Calu3 (cell line): ENCODE results near the gene TMEM150A. TPM values are rescaled to one million over a fixed set of nuclear protein-coding genes. Genes with fewer than 3 reads are reported as not detected.
"Not testable (repeated sequence)": the region's sequence is repeated elsewhere in the genome, so short reads cannot be mapped to it uniquely, and the experiment has no call there.

Experiments used
- BruUV-seq: library from RNA; stranded (reverse); fragments of 400-500 nt; replicated peaks from 2 replicates; lab custom pipeline; 2021; lab: Mats Ljungman, UMichigan
- CTCF ChIA-PET: fragments of 300-600 bp; sonication (Branson Sonifier 250); formaldehyde crosslinking; loops from one replicate; lab custom pipeline; 2022; ENCODE audit warnings: antibody characterized with exemption; lab: Charles Lee
- DNase-seq: peaks from one replicate; pipeline ENCODE4 v3.0.0; 2022
- H3K27ac Mint-ChIP-seq: one replicate; pipeline ENCODE4 v1.8.0; 2022; ENCODE audit warnings: mixed read lengths; ENCODE audit not compliant: unreplicated experiment
- H3K27me3 Mint-ChIP-seq: one replicate; pipeline ENCODE4 v1.8.0; 2022; ENCODE audit warnings: mixed read lengths; ENCODE audit not compliant: unreplicated experiment
- H3K36me3 Mint-ChIP-seq: one replicate; pipeline ENCODE4 v1.8.0; 2022; ENCODE audit warnings: mild to moderate bottlenecking, moderate library complexity, mixed read lengths; ENCODE audit not compliant: insufficient read depth, unreplicated experiment
- H3K4me1 Mint-ChIP-seq: one replicate; pipeline ENCODE4 v1.8.0; 2022; ENCODE audit warnings: mild to moderate bottlenecking, low read depth, mixed read lengths; ENCODE audit not compliant: unreplicated experiment
- H3K4me3 Mint-ChIP-seq: one replicate; pipeline ENCODE4 v1.8.0; 2022; ENCODE audit warnings: mild to moderate bottlenecking, low read depth, moderate library complexity, mixed read lengths; ENCODE audit not compliant: unreplicated experiment
- H3K9me3 Mint-ChIP-seq: one replicate; pipeline ENCODE4 v1.8.0; 2022; ENCODE audit warnings: low read depth, mixed read lengths; ENCODE audit not compliant: unreplicated experiment
- CTCF ChIP-seq: fragments of 200-600 bp; IDR thresholded peaks from one replicate; pipeline ENCODE4 v1.8.0; 2022; ENCODE audit warnings: antibody characterized with exemption; ENCODE audit not compliant: unreplicated experiment
- intact Hi-C: fragments of 100-400 bp; cut with micrococcal nuclease; formaldehyde crosslinking; loops from one replicate; pipeline ENCODE4 v1.10.0; 2022; ENCODE audit not compliant: unreplicated experiment
- total RNA-seq: library from RNA; stranded (reverse); gene quantifications from 2 replicates; pipeline ENCODE4 v1.2.3, GENCODE V29; 2022

TMEM150A gene
- total RNA-seq, 1 experiment from 2014 or later = 12.1 TPM

DNA sequence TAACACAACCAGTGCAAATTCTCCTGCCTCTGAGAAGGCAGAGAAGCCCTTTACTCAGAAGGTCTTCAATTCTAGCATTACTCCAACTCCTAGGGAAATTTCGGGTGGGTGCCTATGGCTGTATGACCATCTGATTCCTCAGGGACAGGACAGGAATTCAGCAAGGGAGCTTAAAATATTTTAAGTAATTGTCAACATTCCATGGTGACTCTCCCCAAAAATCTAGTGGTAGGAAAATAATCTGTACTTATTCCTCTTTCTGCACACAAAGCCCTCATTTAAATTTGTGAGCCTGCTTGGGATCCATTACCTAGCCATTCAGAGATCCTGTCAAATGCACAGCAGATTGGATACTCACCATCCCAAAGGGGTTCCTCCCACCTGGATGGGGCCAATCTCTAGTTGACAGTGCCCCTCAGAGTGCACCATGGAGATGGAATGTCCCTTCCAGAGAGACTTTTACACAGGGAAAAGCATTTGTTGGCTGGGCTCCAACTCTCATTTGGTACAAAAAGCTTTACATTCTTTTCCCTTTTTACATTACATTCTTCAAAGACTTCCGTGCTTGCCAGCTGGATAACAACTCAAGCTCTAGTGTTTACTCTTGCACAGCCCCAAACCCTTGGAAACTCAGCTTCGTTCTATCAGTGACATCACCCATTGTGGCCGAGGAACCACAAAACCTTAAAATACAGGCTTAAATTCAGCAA, 3.1 kb upstream of the TMEM150A start:
- no peak for DNase-seq
- Mint-ChIP-seq H3K4me1 (peaks cover 8% of the 10 kb centered on the region), H3K27ac (no peak overlapping the region), H3K27me3 (no peaks in the 10 kb centered on the region), H3K36me3 (peaks cover 67% of the 10 kb centered on the region), H3K4me3 (no peak overlapping the region), H3K9me3 (no peaks in the 10 kb centered on the region)
- BruUV-seq = no TSS peak
- TF ChIP-seq CTCF = no peak
- intact Hi-C loops = no loop called here
- CTCF ChIA-PET = no interaction called here

- no peak for TF ChIP-seq CTCF
- Mint-ChIP-seq H3K27me3 (no peaks in the 10 kb centered on the region), H3K36me3 (peaks cover 68% of the 10 kb centered on the region), H3K4me3 (no peak overlapping the region), H3K4me1 (peaks cover 8% of the 10 kb centered on the region), H3K27ac (no peak overlapping the region), H3K9me3 (no peaks in the 10 kb centered on the region)
- no TSS peak for BruUV-seq
- DNase-seq = no peak
- CTCF ChIA-PET = interaction anchor here (1.8 kb wide), 1 partner anchor 9 kb away, joined by 6 read pairs; the partner anchor contains the start of gene RNF181
- intact Hi-C loops = no loop called here
These were observed 2.3 kb upstream of the TMEM150A start for GRCh38 chr2:85604568-85605339.

DNA sequence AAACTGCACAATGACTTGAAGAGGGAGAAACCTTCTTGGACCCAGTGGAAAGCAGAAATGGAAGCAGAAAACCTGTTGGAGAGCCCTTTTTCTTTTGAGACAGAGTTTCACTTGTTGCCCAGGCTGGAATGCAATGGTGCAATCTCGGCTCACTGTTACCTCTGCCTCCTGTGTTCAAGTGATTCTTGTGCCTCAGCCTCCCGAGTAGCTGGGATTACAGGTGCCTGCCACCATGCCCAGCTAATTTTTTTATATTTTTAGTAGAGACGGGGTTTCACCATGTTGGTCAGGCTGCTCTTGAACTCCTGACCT, 1.6 kb upstream of the TMEM150A start:
- H3K9me3 Mint-ChIP-seq, DNase-seq, BruUV-seq, H3K27me3 Mint-ChIP-seq, intact Hi-C loops, H3K4me1 Mint-ChIP-seq: not testable (repeated sequence)
- peaks cover 65% of the 10 kb centered on the region for H3K36me3 Mint-ChIP-seq
- peak overlapping the region; percentile 56 for H3K27ac Mint-ChIP-seq
- H3K4me3 Mint-ChIP-seq = peak overlapping the region; percentile 92
- CTCF ChIA-PET = interaction anchor here (1.8 kb wide), 1 partner anchor 9 kb away, joined by 6 read pairs; the partner anchor contains the start of gene RNF181

DNA sequence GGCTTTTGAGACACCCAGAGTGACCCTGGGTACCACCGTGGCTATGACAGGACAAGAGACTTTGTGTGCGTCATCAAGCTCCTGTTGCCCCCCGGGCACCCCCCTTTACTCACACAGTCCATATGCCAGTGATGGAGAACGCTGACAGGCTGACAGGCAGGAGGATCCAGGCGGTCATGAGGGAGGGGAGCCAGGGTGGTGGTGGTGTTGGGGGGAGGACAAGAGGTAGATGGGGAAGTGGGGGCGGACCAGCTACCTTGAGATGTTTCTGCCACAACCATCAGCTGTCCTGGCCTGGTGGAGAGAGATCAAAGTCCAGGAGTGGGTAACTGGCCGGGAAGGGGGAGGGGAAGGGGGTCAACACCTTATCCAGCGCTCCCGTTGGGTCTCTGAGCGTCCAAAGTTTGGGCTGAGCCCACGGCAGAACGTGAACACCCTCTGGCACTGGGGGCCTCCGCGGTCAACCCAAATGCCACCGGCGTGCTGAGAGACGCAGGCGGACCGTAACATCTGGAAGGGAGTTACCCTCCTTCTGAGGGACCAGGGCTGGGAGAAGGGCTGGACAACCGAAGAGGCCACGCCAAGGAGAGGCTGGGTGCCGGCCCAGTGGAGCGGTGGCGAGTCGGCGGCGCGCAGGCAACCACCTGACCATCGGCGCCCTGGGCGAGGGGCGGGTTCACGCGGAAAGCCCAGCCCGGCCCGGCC, 575 bp downstream of the TMEM150A start:
- TF ChIP-seq CTCF = no peak
- Mint-ChIP-seq H3K4me3 (peak overlapping the region; percentile 92), H3K4me1 (peaks cover 8% of the 10 kb centered on the region), H3K27ac (peak overlapping the region; percentile 63), H3K36me3 (peaks cover 68% of the 10 kb centered on the region), H3K27me3 (no peaks in the 10 kb centered on the region), H3K9me3 (no peaks in the 10 kb centered on the region)
- intact Hi-C loops = no loop called here
- CTCF ChIA-PET = interaction anchor here (0.7 kb wide), 1 partner anchor 9 kb away, joined by 4 read pairs; no protein-coding TSS in a partner anchor
- BruUV-seq = no TSS peak
- DNase-seq = peak; percentile 60
